ENCODE data around the gene RTKN2.

- TF ChIP-seq POLR2A (IDR thresholded peaks at IDR 0.05; ENCODE audit: low read depth) (no peak), CTCF (IDR thresholded peaks at IDR 0.05) (no peak), POLR2AphosphoS5 (IDR thresholded peaks at IDR 0.05) (no peak), EP300 (IDR thresholded peaks at IDR 0.05) (no peak)
Observed at GRCh38 chr10:62244088-62244487, 24.6 kb downstream of the RTKN2 start.
